HG02970 (cell line): ENCODE data around the gene NLRC3.

Experiments
- ATAC-seq: cut with Tn5 transposase; IDR thresholded peaks from one replicate; pipeline ENCODE4 v1.9.1; 2021; ENCODE audit warnings: mild to moderate bottlenecking, moderate library complexity, moderate number of reproducible peaks; ENCODE audit not compliant: unreplicated experiment, low FRiP score

Gene NLRC3

DNA sequence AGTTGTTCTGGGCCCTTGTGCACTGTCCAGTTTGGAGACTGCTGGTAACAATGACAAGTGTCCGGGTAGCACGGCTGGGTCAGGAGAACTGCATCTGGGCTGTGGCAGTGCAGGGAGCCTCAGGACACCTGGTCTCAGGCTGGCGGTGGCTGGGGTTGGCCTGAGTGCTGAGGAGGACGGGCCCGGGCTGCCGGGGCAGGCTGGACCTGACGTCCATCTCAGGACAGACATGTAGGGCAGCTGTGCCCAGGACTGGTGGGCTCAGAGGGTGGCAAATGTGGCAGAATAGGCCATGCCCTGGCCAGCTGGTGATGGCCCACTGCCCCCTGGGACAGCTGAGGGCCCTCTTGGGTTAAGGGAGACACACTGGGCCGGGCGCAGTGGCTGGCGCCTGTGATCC is 4.2 kb upstream of the NLRC3 start:
- no peak for ATAC-seq

DNA sequence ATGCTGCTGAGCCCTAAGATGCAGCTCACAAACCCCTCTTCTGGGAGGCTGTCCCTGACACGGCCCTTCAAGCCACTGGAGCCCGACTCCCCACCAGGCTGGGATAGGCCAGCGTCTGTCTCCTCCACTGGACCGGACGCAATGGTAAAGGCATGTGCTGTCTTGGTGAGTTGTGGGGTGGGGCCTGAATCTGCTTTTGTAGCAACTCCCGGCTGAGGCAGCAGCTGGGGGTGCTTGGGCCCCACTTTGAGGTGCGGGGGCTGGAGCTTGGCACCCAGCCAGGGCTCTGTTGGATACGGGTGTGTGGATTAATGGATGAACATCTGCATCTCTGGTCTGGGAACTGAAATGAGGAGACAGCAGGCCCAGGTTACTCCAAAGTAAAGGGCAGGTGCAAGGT is 3.5 kb upstream of the NLRC3 start:
- ATAC-seq = no peak

DNA sequence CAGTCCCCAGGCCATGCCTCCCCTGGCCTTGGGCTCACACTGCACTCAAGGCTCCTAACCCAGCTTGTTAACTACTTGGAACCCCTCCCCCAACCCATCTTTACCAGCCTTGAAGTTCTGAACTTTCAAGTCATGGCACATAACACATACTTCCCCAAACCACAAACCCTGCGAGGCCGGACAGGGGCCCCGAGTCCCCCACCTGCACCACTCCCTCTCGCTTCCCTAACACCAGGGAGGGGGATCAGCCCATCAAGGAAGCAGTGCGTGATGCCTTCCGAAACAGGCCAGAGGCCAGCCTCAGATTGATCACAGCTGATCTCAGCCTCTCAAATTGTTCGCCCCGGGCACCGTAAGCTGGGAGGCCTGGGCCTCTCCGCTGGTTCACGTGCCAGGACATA is 3.0 kb upstream of the NLRC3 start:
- ATAC-seq = no peak

- ATAC-seq = no peak
These were observed 2.6 kb upstream of the NLRC3 start for GRCh38 chr16:3579776-3580175.

DNA sequence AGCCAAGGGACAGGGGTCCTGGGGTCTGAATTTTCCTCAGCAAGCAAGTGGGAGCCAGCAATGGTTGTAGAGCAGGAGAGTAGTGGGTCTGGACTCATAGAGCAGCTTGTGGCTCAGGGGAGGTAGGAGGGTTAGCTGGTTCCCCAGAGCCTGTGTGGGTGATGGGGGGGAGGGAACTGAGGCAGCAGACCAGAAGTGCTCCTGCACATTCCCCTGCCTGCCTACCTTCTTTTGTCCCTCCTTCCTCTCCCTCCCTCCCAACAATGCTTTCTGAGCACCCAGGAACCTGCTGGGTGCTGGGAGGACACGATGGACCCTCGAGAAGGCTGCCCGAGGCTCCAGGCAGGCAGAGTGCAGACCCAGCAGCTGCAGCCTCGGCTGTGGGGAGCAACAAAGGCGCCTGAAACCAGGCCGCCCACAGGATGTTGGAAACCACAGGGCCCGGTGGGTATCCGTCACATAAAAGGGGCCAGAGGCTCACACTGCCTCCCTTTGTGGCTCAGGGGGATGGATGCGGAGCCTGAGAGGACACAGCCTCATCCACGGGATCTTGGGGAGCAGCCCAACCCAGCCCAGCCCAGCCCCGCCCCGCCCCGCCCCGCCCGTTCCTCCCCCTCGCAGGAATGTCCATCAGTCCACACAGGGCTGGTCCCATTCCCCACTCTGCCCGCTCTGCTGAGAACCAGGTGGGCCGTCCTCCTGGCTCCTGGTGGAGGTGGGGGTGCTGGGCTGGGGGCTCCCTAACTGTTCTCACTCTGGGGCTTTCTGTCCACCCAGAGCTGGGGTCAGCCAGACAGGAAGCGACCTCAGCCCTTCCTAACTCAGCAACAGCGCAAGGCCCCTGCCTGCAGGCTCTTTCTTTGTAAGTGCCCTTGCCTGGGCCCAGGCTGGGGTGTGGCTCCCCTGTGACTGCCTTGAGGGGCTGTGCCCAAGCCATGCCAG is 1.7 kb upstream of the NLRC3 start:
- ATAC-seq = no peak

- no peak for ATAC-seq
These were observed 918 bp upstream of the NLRC3 start for GRCh38 chr16:3578121-3578520.

DNA sequence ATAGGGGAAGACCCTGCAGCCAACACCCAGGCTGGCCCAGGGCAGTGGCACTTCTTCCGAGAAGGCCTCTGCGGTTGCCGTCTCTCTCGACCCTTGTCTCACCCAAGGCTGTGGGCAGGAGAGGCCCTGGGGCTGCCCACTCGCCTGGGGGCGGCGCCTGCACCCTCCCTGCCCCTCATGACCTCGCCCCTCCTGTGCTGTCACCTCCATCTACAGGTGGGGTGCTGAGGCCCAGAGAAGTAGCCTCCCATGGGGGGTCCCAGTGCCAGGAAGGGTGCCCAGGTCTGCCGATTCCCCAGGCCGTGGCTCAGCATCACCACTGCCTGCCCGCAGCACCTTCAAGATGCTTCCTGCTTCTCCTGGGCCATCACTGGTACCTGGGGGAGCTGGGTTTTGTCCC is 992 bp downstream of the NLRC3 start:
- no peak for ATAC-seq

GRCh38 chr16:3575491-3575890 is 1.7 kb downstream of the NLRC3 start:
- ATAC-seq = no peak

- no peak for ATAC-seq
These were observed 3.0 kb downstream of the NLRC3 start for GRCh38 chr16:3574195-3574594.

GRCh38 chr16:3573146-3573815 is 3.9 kb downstream of the NLRC3 start:
- no peak for ATAC-seq

- no peak for ATAC-seq
These were observed 6.7 kb downstream of the NLRC3 start for GRCh38 chr16:3570420-3571062.

GRCh38 chr16:3569851-3570250 is 7.4 kb downstream of the NLRC3 start:
- no peak for ATAC-seq

- no peak for ATAC-seq
These were observed 10.2 kb downstream of the NLRC3 start for GRCh38 chr16:3566990-3567389.

DNA sequence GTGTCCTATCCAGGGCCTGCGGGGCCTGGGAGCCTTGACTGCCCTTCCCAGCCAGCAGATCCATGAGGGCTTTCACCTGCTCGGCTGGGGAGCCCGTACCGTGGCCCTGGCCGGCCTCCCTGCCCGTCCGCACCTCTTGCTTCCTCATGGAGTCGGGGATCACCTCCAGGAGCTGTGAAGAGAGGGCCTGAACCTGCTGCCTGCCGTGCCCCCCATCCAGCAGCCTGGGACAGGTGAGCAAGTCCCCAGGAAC is 12.4 kb downstream of the NLRC3 start:
- no peak for ATAC-seq

GRCh38 chr16:3564130-3564888 is 12.9 kb downstream of the NLRC3 start:
- no peak for ATAC-seq

DNA sequence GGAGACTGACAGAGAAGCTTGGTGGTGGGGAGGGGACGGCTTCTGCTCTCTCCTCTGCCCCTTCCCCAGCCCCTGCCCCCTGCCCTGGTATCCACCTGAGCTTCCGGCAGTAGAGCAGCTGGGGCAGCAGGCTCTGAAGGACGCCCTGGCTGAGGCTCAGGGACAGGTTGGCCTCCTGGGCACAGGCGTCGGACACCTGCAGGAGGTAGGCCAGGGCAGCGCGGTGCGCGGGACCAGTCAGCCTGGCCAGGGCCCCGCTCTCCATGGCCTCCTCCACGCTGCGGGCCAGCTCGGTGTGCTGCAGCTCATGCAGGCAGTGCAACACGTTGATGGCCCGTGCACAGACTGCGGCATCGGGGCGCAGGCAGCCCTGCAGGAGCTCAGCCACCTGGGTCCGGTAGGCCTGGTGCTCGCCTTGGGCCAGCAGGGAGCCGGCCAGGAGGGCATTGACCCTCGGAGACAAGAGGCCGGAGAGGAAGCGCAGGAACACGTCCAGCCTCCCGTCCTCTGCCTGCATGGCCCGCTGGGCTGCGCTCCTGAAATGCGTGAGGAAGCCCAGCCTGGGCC is 14.2 kb downstream of the NLRC3 start:
- ATAC-seq = no peak

DNA sequence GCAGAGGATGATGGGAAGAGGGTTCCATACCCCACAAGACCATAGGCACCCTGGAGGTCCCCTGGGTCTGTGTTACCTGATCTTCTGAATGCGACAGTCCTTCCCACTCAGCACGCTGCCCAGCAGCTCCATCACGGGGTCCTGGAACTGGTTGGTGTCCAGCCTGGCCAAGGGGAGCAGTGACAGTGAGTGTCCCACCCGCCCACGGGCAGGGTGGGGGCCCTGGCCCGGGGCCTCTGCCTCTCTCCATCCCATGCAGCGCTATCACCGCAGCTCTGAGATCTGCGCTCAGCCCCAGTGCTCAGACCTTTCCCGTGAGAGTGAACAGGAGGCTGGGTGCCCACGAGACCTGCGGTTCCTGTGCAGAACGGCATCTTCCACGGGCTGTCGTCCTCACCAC is 15.6 kb downstream of the NLRC3 start:
- no peak for ATAC-seq

DNA sequence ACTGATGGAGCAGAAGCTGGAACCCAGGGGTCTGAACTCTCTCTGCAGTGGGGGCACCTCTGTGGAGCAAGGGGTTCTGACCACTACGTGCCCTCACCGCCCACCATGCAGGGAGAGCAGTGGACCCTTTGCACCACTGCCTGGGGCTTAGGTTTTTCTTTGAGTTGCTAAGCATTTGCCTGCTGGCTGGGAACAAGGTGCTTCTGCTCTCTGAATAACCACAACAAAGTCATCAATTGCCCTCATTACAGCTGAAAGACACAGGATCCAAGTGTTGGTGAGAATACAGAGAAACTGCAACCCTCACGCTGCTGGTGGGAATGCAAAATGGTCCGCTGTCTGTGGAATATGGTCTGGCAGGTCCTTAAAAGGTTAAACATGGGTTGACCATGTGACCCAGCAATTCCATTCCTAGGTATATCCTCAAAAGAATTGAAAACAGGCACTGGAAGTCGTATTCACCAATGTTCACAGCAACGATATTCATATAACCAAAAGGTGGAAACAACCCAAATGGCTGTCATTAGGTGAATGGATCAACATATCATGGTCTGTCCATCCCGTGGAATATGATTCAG is 22.8 kb downstream of the NLRC3 start:
- ATAC-seq = no peak

- no peak for ATAC-seq
These were observed 23.9 kb downstream of the NLRC3 start for GRCh38 chr16:3553138-3553923.
